DOHH2 (cell line): ENCODE measurements around the gene TRIB2.

ENCODE experiments used
- H3F3A ChIP-seq: fragments of 200-600 bp; sonication (generic), shearing (Covaris generic); 2 replicates; pipeline ENCODE4 v1.6.0; 2016; ENCODE audit warnings: antibody characterized with exemption, mild to moderate bottlenecking; ENCODE audit not compliant: control insufficient read depth, insufficient read depth
- H3K27ac ChIP-seq: fragments of 200-600 bp; sonication (generic); 2 replicates; pipeline ENCODE4 v1.5.1; 2014; ENCODE audit warnings: low read depth, mild to moderate bottlenecking, low read length, moderate library complexity
- H3K27me3 ChIP-seq: fragments of 200-600 bp; sonication (generic); 2 replicates; pipeline ENCODE4 v1.6.1; 2014; ENCODE audit warnings: mild to moderate bottlenecking, low read length, mixed read lengths; ENCODE audit not compliant: control insufficient read depth
- H3K36me3 ChIP-seq: fragments of 200-600 bp; sonication (generic); 2 replicates; pipeline ENCODE4 v1.6.1; 2014; ENCODE audit warnings: mild to moderate bottlenecking, low read length, moderate library complexity, mixed read lengths; ENCODE audit not compliant: control insufficient read depth
- H3K4me1 ChIP-seq: fragments of 200-600 bp; sonication (generic); 2 replicates; pipeline ENCODE4 v1.6.1; 2014; ENCODE audit warnings: mild to moderate bottlenecking, low read length, mixed read lengths; ENCODE audit not compliant: control insufficient read depth
- H3K4me2 ChIP-seq: fragments of 200-600 bp; sonication (generic); 2 replicates; pipeline ENCODE4 v1.6.0; 2014; ENCODE audit warnings: mild to moderate bottlenecking, low read length, moderate library complexity
- H3K4me3 ChIP-seq: fragments of 200-600 bp; sonication (generic); 2 replicates; pipeline ENCODE4 v1.5.1; 2014; ENCODE audit warnings: mild to moderate bottlenecking, low read length, mixed read lengths
- H3K79me2 ChIP-seq: fragments of 200-600 bp; sonication (generic); 2 replicates; pipeline ENCODE4 v1.6.1; 2014; ENCODE audit warnings: mild to moderate bottlenecking, low read length, mixed read lengths; ENCODE audit not compliant: control insufficient read depth
- H3K9me2 ChIP-seq: fragments of 200-600 bp; sonication (generic); replicated peaks from 2 replicates; pipeline ENCODE4 v1.6.1; 2014; ENCODE audit warnings: mild to moderate bottlenecking, low read length, mixed read lengths; ENCODE audit not compliant: control insufficient read depth
- H3K9me3 ChIP-seq: fragments of 200-600 bp; sonication (generic); 2 replicates; pipeline ENCODE4 v1.6.1; 2014; ENCODE audit warnings: antibody characterized with exemption, low read length, mixed read lengths; ENCODE audit not compliant: control insufficient read depth, insufficient read depth
- H4K20me1 ChIP-seq: fragments of 200-600 bp; sonication (generic); 2 replicates; pipeline ENCODE4 v1.6.0; 2014; ENCODE audit warnings: low read depth, mild to moderate bottlenecking, antibody characterized with exemption, low read length, moderate library complexity; ENCODE audit not compliant: control insufficient read depth, insufficient read depth
- CTCF ChIP-seq: fragments of 200-600 bp; sonication (generic); IDR thresholded peaks from one replicate; pipeline ENCODE4 v1.5.1; 2014; ENCODE audit warnings: antibody characterized with exemption, mild to moderate bottlenecking, low read depth, low read length; ENCODE audit not compliant: poor library complexity, severe bottlenecking
- EZH2phosphoT487 ChIP-seq: fragments of 200-600 bp; sonication (generic); IDR thresholded peaks from 2 replicates; pipeline ENCODE4 v1.6.1; 2017; ENCODE audit warnings: borderline replicate concordance, mild to moderate bottlenecking, antibody characterized with exemption, low read length, moderate library complexity, mixed read lengths

Gene TRIB2

GRCh38 chr2:12791906-12792305, 75.2 kb downstream of the TRIB2 start:
- H3K79me2 ChIP-seq: no peaks in the 10 kb centered on the region
- no peaks in the 10 kb centered on the region for H3K9me3 ChIP-seq
- TF ChIP-seq EZH2phosphoT487 (no peak), CTCF (no peak)
- H3F3A ChIP-seq: no peaks in the 10 kb centered on the region
- no peaks in the 10 kb centered on the region for H4K20me1 ChIP-seq
- no peaks in the 10 kb centered on the region for H3K4me1 ChIP-seq
- H3K27ac ChIP-seq: no peak overlapping the region
- H3K36me3 ChIP-seq: no peaks in the 10 kb centered on the region
- no peaks in the 10 kb centered on the region for H3K9me2 ChIP-seq
- 0 out of 2 replicates have a peak, but pooled peaks cover 3% of the 10 kb centered on the region for H3K27me3 ChIP-seq
- no peak overlapping the region for H3K4me3 ChIP-seq
- no peak overlapping the region for H3K4me2 ChIP-seq
